HG03460 (cell line): Measurements from ENCODE around the gene PTGFRN.
"Not testable (repeated sequence)": the region's sequence is repeated elsewhere in the genome, so short reads cannot be mapped to it uniquely, and the experiment has no call there.

Source experiments
- ATAC-seq: cut with Tn5 transposase; IDR thresholded peaks from one replicate; pipeline ENCODE4 v1.9.1; 2021; ENCODE audit not compliant: unreplicated experiment

PTGFRN gene

GRCh38 chr1:116915086-116915661 is 5.5 kb downstream of the PTGFRN start:
- ATAC-seq, result no peak

GRCh38 chr1:116916002-116916401 is 6.3 kb downstream of the PTGFRN start:
- ATAC-seq, result no peak

GRCh38 chr1:116916533-116917445 is 7.1 kb downstream of the PTGFRN start:
- ATAC-seq, result no peak

- ATAC-seq, result no peak
These were observed 9.1 kb downstream of the PTGFRN start for GRCh38 chr1:116918714-116919357.

GRCh38 chr1:116919802-116920201 is 10.1 kb downstream of the PTGFRN start:
- ATAC-seq, result no peak

- no peak for ATAC-seq
These were observed 10.5 kb downstream of the PTGFRN start for GRCh38 chr1:116920211-116920610.

- no peak for ATAC-seq
These were observed 11.7 kb downstream of the PTGFRN start for GRCh38 chr1:116921301-116921885.

GRCh38 chr1:116921937-116922336 is 12.2 kb downstream of the PTGFRN start:
- no peak for ATAC-seq

- no peak for ATAC-seq
These were observed 13.7 kb downstream of the PTGFRN start for GRCh38 chr1:116923421-116923820.

- no peak for ATAC-seq
These were observed 17.5 kb downstream of the PTGFRN start for GRCh38 chr1:116927049-116927798.

GRCh38 chr1:116929961-116930592 is 20.4 kb downstream of the PTGFRN start:
- no peak for ATAC-seq

GRCh38 chr1:116931016-116931918 is 21.6 kb downstream of the PTGFRN start:
- no peak for ATAC-seq

- ATAC-seq, result no peak
These were observed 24.1 kb downstream of the PTGFRN start for GRCh38 chr1:116933606-116934515.

GRCh38 chr1:116934586-116935207 is 25.0 kb downstream of the PTGFRN start:
- no peak for ATAC-seq

- ATAC-seq, result no peak
These were observed 28.5 kb downstream of the PTGFRN start for GRCh38 chr1:116938216-116938615.

- ATAC-seq, result not testable (repeated sequence)
These were observed 30.2 kb downstream of the PTGFRN start for GRCh38 chr1:116939780-116940543.
